COR-L47 (cell line): Measurements from ENCODE around the gene PIAS1.
A peak's percentile ranks its signal among the peaks of the same experiment; 100 is the strongest.
"Not testable (repeated sequence)": the region's sequence is repeated elsewhere in the genome, so short reads cannot be mapped to it uniquely, and the experiment has no call there.

Source experiments
- DNase-seq: peaks from one replicate; lab custom pipeline; 2025; lab: John Stamatoyannopoulos, UW

Gene PIAS1

DNA sequence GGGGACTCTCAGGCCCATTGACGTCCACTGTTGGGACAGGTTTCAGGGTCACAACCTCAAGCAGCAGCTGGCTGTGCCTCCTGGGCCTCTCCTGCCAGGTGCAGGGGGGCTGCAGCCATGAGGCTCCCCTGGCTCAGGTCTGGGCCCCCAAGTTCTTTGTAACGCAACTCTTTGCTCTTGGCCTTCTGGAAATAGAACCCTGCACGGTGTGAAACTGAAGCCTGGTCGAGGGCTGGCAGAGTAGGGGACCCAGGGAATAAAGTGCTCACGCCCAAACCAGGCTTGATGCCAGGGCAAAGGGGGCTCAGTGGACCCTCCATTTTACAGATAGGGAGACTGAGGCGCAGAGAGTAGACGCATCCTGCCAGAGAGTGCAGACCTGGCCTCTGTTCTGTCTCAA, 150.2 kb downstream of the PIAS1 start:
- no peak for DNase-seq

DNA sequence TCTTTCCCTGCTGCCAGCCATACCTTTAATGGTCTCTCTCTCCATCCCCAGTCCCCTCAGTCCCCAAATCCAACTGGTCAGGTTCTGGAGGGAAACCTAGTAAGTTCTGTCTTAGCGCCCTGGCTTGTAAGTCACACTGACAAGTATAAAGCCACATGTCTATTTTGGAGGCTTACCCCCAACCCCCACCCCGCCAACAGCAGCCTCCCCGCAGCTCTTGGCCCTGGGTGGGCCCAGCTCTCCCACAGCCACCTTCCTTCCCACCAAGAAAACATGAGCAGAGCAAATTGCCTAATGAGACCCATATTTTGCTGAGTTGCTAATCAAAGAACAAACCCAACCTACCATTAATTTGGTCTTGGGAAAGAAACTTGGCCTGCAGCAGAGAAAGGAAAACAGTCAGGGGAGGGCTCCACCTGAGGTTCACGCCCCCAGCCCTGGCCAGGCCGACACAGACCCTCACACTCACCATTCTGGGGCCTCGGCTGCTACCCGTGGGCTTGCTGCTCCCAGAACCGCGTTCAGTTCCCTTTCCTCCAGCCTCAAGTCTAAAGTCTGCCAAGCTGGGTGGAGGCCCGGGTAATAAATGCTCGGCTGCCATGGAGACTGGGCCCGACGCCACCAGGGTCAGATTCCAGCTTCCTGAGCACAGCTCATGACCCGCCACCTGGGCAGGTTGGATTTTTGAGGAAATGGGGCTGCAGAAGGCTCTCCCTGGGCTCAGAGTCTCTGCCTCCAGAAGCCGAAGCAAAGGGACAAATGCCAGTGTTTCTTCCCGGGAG, 150.9 kb downstream of the PIAS1 start, which contains the start of gene CALML4:
Gene CALML4, minus strand, starts transcription at position 557 of the 782 bp plus-strand sequence. Its CDS starts 85 bp downstream, at position 472.
- no peak for DNase-seq

GRCh38 chr15:68205558-68205944, 151.4 kb downstream of the PIAS1 start:
- no peak for DNase-seq

DNA sequence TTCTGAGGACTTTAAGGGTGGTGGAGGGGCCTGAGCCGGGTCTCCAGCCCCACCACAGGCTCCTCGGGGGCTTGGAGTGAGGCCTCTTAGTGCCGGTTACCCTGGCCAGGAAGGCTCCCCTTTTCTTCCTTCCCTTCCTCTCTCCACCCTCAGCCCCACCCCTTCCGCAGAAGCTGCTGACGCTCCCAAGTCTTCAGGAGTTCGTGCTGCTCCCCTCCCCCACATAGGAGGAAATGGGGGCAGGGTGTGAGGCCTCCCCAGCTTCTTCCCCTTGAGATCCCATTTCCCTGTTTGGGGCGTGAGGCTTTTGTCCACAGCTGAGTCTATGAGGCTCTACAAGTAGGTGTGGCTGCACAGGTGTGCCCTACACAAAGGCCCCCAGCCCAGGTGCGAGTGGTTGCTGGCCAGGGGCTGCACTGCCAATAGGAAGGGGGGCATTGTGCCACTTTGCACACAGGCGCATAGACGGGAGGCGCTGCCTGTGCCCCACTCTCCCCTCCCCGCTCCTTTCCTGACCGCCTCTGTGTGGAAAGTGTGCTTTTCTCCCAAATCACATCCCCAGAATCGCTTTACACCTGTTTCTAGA, 151.9 kb downstream of the PIAS1 start:
- no peak for DNase-seq

GRCh38 chr15:68206711-68207151, 152.6 kb downstream of the PIAS1 start:
- no peak for DNase-seq

GRCh38 chr15:68207176-68207935, 153.2 kb downstream of the PIAS1 start:
- no peak for DNase-seq

- no peak for DNase-seq
Observed at GRCh38 chr15:68208136-68208535, 154.0 kb downstream of the PIAS1 start.

DNA sequence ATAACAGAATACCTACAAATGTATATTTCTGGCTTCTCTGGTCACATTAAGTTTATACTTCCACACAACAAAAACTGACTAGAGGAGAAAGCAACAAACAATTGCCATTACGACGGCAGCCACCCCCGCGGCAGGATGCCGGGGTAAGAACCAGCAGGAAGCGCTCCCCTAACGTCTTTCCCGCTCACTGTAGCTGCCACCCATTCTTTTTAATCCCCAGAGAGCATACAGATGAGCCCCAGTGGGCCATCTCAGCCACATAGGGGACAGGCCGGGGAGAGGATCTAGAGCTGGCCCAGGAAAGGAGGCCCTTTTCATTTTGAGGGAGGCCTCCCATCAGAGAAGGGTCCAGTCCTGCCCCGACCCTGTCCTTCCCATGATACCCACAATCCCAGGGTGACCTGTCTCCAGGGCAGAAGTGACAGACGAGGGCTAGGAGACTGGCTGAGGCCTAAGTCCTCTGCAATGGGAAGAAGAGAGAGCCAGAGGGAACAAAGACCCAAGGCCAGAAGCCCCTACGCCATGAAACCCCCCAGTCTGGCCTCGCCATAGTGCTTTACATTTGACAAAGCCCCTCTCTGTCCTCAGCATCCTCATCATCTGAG, 154.6 kb downstream of the PIAS1 start:
- DNase-seq, result no peak

GRCh38 chr15:68209272-68209671, 155.2 kb downstream of the PIAS1 start:
- DNase-seq, result no peak

DNA sequence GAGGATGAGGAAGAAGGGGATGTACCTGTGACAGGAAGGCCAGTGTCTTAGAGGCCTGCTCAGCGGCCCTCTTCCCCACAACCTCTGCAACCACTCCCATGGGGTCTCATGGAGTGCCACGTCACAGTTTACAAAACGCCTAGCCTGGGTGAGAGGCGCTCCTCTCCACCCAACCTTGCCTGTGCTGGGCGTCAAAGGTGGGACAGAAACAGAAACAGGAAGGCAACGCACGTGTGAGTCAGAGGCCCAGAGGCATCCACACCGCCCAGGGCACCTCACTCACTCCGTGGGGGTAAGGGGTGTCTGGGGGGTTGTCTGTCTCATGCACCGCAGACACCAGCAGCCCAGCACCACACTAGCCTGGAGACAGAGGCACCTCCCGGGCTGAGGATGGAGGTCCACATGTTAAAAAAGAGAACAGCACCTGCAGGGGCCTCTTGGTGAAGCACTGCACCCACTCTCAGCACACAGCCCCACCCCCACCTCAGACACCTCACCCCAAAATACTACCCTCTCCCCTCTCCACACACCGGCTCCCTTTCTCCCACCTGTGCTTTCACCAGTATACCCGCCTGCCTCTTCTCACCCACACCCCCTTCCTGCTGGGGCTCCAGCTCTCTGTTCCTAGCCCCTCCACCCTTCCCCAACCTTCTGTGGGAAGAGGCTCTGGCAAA, 155.8 kb downstream of the PIAS1 start:
- DNase-seq, result no peak

- DNase-seq, result no peak
Observed at GRCh38 chr15:68210409-68210756, 156.3 kb downstream of the PIAS1 start.

DNA sequence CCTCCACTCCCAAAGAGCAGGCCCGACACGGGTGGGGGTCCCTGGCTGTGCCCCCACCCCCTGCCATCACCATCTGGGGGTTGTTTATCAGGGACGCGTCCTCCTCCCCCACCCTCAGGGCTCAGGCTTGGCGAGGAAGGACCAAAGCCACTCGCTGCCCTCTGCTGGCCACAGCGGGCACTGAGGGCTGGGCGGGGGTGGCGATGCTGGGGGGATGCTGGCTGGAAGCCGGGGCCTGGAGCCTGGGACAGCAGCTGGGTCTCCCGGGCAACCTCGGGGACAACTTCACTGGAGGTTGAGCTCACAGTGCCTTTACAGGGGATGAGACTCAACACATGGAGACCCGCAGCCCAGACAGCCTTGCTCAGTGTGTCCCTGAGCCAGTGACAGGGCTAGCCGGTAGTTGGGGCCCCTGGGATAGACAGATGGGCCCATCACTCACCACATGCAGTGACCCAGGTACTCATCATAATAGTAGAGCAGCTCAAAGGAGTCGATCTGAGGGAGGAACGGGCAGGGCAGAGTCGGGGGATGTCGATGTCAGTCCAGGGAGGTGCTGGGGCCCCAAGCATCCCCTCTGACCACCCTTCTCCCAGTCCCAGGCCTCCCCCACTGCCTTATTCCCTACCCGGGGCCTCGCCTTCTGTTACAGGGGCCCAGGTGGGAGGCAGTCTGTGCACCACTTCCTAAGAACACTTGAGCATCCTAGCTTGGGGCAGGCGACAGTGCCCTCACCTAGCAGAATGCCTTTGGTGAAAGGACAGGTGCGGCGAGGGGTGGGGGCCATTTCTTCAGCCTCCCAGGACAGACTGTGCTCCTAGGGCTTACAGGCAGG, 156.9 kb downstream of the PIAS1 start:
- peak; percentile 40 for DNase-seq

DNA sequence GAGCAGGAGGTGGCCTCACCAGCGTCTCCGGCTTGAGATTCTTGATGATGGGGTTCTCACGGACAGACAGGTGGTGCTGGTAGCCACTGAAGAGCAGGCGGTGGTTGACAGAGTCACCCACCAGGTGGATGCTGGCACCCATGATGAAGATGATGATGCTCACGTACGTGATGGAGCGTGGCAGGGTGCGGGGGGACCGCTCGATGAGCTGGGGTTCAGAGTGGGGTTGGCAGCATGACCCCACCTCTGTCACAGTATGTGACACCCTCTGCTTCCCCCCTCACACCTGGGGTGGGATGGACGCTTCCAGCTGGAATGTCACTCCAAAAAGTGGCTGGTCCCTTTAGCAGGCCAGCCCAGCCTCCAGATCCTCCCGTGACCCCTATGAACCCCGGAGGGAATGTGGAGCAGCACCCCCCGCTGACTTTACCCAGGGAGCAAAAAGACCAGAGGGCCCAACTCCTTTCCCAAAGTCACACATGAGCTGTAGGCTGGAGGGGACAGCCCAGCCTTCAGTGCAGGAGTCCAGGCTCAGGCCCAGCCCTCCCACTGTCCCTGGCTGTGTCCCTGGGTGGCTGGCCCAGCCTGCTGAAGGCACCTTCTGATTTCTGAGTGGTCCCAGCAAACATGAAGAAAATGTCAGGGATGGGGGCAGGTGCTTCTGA, 157.7 kb downstream of the PIAS1 start:
- no peak for DNase-seq

DNA sequence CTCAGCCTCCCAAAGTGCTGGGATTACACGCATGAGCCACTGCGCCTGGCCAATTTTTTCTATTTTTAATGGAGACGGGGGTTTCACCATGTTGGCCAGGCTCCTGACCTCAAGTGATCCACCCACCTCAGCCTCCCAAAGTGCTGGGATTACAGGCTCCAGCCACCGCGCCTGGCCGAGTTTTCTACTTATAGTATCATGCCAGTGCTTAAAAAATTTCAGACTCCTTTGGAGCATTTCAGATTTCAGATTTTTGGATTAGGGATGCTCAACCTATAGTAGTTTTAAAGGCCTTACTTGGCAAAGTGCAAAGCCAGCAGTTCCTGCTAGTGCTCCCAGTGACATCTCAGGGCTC, 159.4 kb downstream of the PIAS1 start:
- not testable (repeated sequence) for DNase-seq

DNA sequence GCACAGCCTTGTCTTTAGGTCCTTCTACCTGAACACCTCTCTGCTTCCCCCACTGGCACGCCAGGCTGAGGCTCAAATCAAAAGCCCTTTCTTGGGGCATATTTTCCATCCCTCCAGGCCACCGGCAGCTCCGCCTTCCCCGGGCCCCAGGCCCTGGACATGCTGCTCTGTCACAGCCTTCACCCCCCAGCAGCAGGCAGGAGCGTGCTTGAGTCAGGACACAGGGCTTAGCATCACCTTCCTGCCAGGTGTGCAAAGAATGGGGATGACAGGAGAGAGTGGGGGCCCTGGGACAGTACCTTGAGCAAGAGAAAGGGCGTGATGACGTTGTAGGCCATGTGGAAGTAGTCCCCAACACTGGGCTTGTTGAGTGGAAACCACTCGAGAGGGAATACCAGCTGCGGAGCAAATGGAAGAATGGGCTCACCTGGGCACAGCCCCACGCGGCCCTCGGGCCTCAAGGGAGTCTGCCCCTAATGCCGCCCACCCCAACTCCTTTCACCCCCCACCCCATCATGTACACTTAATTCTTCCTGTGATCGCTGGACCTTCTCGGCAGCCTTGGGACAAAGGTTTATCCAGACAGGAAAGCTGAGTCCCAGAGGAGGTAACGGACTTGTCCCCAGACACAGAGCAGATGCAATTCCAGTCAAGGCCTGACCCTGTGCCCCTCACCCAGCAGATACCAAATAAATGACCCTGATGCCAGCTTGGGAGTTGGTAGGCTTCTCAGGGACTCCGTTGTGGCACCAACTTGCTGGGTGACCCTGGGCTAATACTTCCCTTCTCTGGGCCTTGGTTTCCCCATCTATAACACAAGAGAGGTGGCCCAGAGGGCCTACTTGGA, 160.1 kb downstream of the PIAS1 start:
- no peak for DNase-seq

GRCh38 chr15:68214838-68215254, 160.7 kb downstream of the PIAS1 start:
- no peak for DNase-seq

DNA sequence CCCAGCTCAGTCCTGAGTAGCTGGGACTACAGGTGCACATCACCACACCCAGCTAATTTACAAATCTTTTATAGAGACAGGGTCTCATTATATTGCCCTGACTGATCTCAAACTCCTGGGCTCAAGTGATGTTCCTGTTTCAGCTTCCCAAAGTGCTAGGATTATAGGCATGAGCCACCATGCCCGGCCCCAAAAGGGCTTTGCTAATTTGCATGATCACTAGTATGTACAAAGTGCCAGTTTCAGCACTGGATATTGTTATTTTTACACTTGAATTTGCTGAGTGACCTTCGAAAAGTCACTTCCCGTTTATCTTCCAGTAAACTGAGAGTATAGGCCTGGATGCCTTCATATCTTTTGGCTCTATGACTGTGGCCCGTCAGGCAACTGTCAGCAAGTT, 163.2 kb downstream of the PIAS1 start:
- no peak for DNase-seq

DNA sequence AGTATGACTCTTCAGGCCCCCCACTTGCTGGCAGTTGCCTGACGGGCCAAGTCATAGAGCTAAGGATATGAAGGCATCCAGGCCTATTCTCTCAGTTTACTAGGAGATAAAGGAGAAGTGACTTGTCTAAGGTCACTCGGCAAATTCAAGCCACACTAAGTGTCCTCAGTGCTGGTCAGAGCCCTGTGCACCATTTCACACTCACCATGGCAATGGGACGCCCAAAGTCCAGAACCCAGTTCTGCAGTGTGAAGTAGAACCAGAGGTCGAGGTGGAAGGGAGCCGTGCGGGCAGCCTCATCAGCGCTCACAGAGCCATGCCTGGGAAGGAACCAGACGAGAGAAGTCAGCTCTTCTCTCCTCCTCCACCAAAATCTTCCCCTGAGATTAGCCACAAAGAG, 164.2 kb downstream of the PIAS1 start:
- no peak for DNase-seq
